ENCODE measurements around the gene GPR137B. TPM values are rescaled to one million over a fixed set of nuclear protein-coding genes. Genes with fewer than 3 reads are reported as not detected.

Gene GPR137B
- total RNA-seq, 1 experiment from 2014 or later = 7.1 TPM

DNA sequence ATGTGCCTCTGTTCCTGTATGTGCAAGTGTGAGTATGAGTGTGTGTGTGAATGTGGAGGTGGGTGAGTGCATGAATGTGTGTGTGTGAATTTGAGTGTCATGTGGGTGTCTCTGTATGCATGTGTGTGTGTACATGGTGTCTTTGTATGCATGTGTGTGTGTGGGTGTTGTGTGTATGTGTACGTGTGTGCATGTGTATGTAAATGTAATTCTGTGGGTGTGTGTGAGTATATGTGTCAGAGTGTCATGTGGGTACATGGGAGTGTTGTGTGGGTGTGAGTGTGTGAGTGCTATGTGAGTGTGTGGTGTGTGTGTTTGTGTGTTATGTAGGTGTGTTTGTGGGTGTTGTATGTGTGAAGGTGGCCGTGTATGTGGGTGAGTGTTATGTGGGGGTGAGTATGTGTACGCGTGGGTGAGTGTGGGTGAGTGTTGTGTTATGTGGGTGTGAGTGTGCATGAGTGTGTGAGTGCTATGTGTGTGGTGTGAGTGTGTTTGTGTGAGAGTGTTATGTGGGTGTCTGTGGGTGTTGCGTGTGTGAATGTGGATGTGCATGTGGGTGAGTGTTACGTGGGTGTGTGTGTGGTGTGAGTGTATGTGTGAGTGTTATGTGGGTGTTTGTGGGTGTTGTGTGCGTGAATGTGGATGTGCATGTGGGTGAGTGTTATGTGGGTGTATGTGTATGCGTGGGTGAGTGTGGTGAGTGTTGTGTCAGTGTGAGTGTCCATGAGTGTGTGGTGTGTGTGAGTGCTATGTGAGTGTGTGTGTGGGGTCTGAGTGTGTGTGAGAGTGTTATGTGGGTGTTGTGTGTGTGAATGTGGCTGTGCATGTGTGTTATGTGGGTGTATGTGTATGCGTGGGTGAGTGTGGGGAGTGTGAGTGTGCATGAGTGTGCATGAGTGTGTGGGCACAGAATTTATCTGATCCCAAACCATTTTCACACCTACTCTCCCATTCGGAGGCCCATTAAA, 40.8 kb upstream of the GPR137B start:
- DNase-seq (ENCODE audit: low spot score) = no peak
- Histone ChIP-seq H3K36me3 (ENCODE audit: insufficient read depth, low read length, poor library complexity, severe bottlenecking) (no peaks in the 10 kb centered on the region), H3K27ac (ENCODE audit: low read depth, low read length, poor library complexity, severe bottlenecking) (no peak overlapping the region), H3K27me3 (replicated peaks; ENCODE audit: insufficient read depth, low read depth, low read length, poor library complexity) (no peaks in the 10 kb centered on the region), H3K4me3 (ENCODE audit: low read depth, low read length, poor library complexity, severe bottlenecking) (no peak overlapping the region), H3K9me3 (ENCODE audit: low read depth, low read length, poor library complexity, severe bottlenecking) (no peaks in the 10 kb centered on the region), H3K4me1 (ENCODE audit: insufficient read depth, low read length, poor library complexity, severe bottlenecking) (no peaks in the 10 kb centered on the region)
- TF ChIP-seq, protein P1, sequence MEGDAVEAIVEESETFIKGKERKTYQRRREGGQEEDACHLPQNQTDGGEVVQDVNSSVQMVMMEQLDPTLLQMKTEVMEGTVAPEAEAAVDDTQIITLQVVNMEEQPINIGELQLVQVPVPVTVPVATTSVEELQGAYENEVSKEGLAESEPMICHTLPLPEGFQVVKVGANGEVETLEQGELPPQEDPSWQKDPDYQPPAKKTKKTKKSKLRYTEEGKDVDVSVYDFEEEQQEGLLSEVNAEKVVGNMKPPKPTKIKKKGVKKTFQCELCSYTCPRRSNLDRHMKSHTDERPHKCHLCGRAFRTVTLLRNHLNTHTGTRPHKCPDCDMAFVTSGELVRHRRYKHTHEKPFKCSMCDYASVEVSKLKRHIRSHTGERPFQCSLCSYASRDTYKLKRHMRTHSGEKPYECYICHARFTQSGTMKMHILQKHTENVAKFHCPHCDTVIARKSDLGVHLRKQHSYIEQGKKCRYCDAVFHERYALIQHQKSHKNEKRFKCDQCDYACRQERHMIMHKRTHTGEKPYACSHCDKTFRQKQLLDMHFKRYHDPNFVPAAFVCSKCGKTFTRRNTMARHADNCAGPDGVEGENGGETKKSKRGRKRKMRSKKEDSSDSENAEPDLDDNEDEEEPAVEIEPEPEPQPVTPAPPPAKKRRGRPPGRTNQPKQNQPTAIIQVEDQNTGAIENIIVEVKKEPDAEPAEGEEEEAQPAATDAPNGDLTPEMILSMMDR (conservative IDR thresholded peaks at IDR 0.05; ENCODE audit: low read depth, low read length) = no peak
- TF ChIP-seq EZH2 (IDR thresholded peaks at IDR 0.05; ENCODE audit: borderline replicate concordance, low read depth, low read length, poor library complexity, severe bottlenecking) = no peak
- CTCF ChIA-PET = no interaction called here
- POLR2A ChIA-PET (ENCODE audit: low non-redundant PET) = no interaction called here
- intact Hi-C loops (cut with micrococcal nuclease; ENCODE audit: unreplicated experiment) = loop anchor here (2.0 to 10.0 kb wide), 2 partner anchors 429 to 1283 kb away; no protein-coding TSS in a partner anchor
- no TSS peak for BruUV-seq (replicated peaks)

GRCh38 chr1:236102611-236103010, 39.7 kb upstream of the GPR137B start:
- BruUV-seq (replicated peaks) = no TSS peak
- Histone ChIP-seq H3K27me3 (replicated peaks; ENCODE audit: insufficient read depth, low read depth, low read length, poor library complexity) (no peaks in the 10 kb centered on the region), H3K4me3 (ENCODE audit: low read depth, low read length, poor library complexity, severe bottlenecking) (no peak overlapping the region), H3K4me1 (ENCODE audit: insufficient read depth, low read length, poor library complexity, severe bottlenecking) (no peaks in the 10 kb centered on the region), H3K36me3 (ENCODE audit: insufficient read depth, low read length, poor library complexity, severe bottlenecking) (no peaks in the 10 kb centered on the region), H3K27ac (ENCODE audit: low read depth, low read length, poor library complexity, severe bottlenecking) (no peak overlapping the region), H3K9me3 (ENCODE audit: low read depth, low read length, poor library complexity, severe bottlenecking) (no peaks in the 10 kb centered on the region)
- no peak for DNase-seq (ENCODE audit: low spot score)
- TF ChIP-seq, protein P1 (conservative IDR thresholded peaks at IDR 0.05; ENCODE audit: low read depth, low read length) = no peak
- POLR2A ChIA-PET (ENCODE audit: low non-redundant PET) = no interaction called here
- intact Hi-C loops (cut with micrococcal nuclease; ENCODE audit: unreplicated experiment) = loop anchor here (2.0 to 10.0 kb wide), 2 partner anchors 428 to 1282 kb away; no protein-coding TSS in a partner anchor
- CTCF ChIA-PET = no interaction called here

GRCh38 chr1:236103059-236103458, 39.3 kb upstream of the GPR137B start:
- TF ChIP-seq, protein P1 (conservative IDR thresholded peaks at IDR 0.05; ENCODE audit: low read depth, low read length) = no peak
- TF ChIP-seq EZH2 (IDR thresholded peaks at IDR 0.05; ENCODE audit: borderline replicate concordance, low read depth, low read length, poor library complexity, severe bottlenecking) = no peak
- BruUV-seq (replicated peaks) = no TSS peak
- no peaks in the 10 kb centered on the region for H3K27me3 ChIP-seq (replicated peaks; ENCODE audit: insufficient read depth, low read depth, low read length, poor library complexity)
- ChIA-PET CTCF (no interaction called here), POLR2A (ENCODE audit: low non-redundant PET) (no interaction called here)
- no peak overlapping the region for H3K27ac ChIP-seq (ENCODE audit: low read depth, low read length, poor library complexity, severe bottlenecking)
- no peaks in the 10 kb centered on the region for H3K9me3 ChIP-seq (ENCODE audit: low read depth, low read length, poor library complexity, severe bottlenecking)
- intact Hi-C loops (cut with micrococcal nuclease; ENCODE audit: unreplicated experiment) = loop anchor here (2.0 to 10.0 kb wide), 2 partner anchors 428 to 1282 kb away; no protein-coding TSS in a partner anchor
- H3K4me3 ChIP-seq (ENCODE audit: low read depth, low read length, poor library complexity, severe bottlenecking) = no peak overlapping the region
- no peak for DNase-seq (ENCODE audit: low spot score)
- no peaks in the 10 kb centered on the region for H3K36me3 ChIP-seq (ENCODE audit: insufficient read depth, low read length, poor library complexity, severe bottlenecking)
- H3K4me1 ChIP-seq (ENCODE audit: insufficient read depth, low read length, poor library complexity, severe bottlenecking) = no peaks in the 10 kb centered on the region

Data from A673 (cell line).